Spleen (tissue), 11 donors: ENCODE data around the gene IFT80. TPM values are rescaled to one million over a fixed set of nuclear protein-coding genes. Genes with fewer than 3 reads are reported as not detected.

Source experiments
- DNase-seq: peaks from one replicate; pipeline ENCODE4 v3.0.0-alpha.2; 2020
- H3K27ac ChIP-seq, 8 donors: fragments of 200-600 bp; sonication (generic) in 7 of 8; 1 replicate in 4 of 8; 2 replicates in 4 of 8; pipeline versions ENCODE4 v1.5.0 to v1.8.0; 2016 to 2021; ENCODE audit warnings: inconsistent platforms in 4 of 8, mild to moderate bottlenecking in 4 of 8, moderate library complexity in 1 of 8
- H3K27me3 ChIP-seq, 7 donors: fragments of 200-600 bp; sonication (generic) in 6 of 7; replicated peaks in 1 of 7; 1 replicate in 4 of 7; 2 replicates in 3 of 7; pipeline versions ENCODE4 v1.5.0 to v1.8.0; 2016 to 2021; ENCODE audit warnings: inconsistent platforms in 3 of 7, mild to moderate bottlenecking in 1 of 7
- H3K36me3 ChIP-seq, 6 donors: fragments of 200-600 bp; sonication (generic) in 5 of 6; 1 replicate in 4 of 6; 2 replicates in 2 of 6; pipeline versions ENCODE4 v1.5.0 to v1.8.0; 2016 to 2021; ENCODE audit warnings: inconsistent platforms in 2 of 6
- H3K4me1 ChIP-seq, 6 donors: fragments of 200-600 bp; sonication (generic) in 5 of 6; 1 replicate in 3 of 6; 2 replicates in 3 of 6; pipeline versions ENCODE4 v1.5.0 to v1.8.0; 2016 to 2021; ENCODE audit warnings: inconsistent platforms in 3 of 6
- H3K4me3 ChIP-seq, 8 donors: fragments of 200-600 bp; sonication (generic) in 7 of 8; 1 replicate in 4 of 8; 2 replicates in 4 of 8; pipeline versions ENCODE4 v1.5.0 to v1.8.0; 2016 to 2021; ENCODE audit warnings: inconsistent platforms in 4 of 8, mild to moderate bottlenecking in 4 of 8, moderate library complexity in 2 of 8
- H3K9me3 ChIP-seq, 8 donors: fragments of 200-600 bp; sonication (generic) in 7 of 8; 1 replicate in 4 of 8; 2 replicates in 4 of 8; pipeline versions ENCODE4 v1.5.0 to v1.8.0; 2016 to 2021; ENCODE audit warnings: inconsistent platforms in 4 of 8
- POLR2A ChIP-seq, 3 donors: fragments of 450-650 bp; IDR thresholded peaks; one replicate each; pipeline ENCODE4 v1.5.1; 2017; ENCODE audit warnings: antibody characterized with exemption in 3 of 3, mild to moderate bottlenecking in 1 of 3
- POLR2AphosphoS5 ChIP-seq, 3 donors: sonication (generic); formaldehyde crosslinking; IDR thresholded peaks; one replicate each; pipeline ENCODE4 v1.5.1; 2017; ENCODE audit warnings: antibody characterized with exemption in 3 of 3
- WGBS, 5 donors: extraction: QIAGEN DNeasy Blood & Tissue Kit in 3 of 5; methylation state at CpG; one replicate each; pipeline versions ENCODE4 v1.1.5 to v1.1.7; 2013 to 2018; 5-methylcytosine and 5-hydroxymethylcytosine counted together
- intact Hi-C: fragments of 100-400 bp; cut with DNase I; formaldehyde crosslinking; loops from one replicate; pipeline ENCODE4 v1.15.0; 2023; ENCODE audit warnings: low total_unique reads
- polyA plus RNA-seq, 3 donors: library from polyadenylated mRNA; stranded (reverse); fragments of 200-250 nt; gene quantifications; one replicate each; pipeline ENCODE4 v1.2.1, GENCODE V29; 2013
- total RNA-seq, 7 donors: library from RNA; depleted of rRNA in 3 of 7; stranded (reverse); fragments of >200 nt in 3 of 7; fragmentation: NEBNext Ultra II Directional in 4 of 7; extraction: Animal tissue kit (Norgen Biotek cat#: 25700) in 4 of 7; gene quantifications; one replicate each; pipeline versions ENCODE4 v1.1.0 to v1.2.1, GENCODE V29; 2016 to 2021
- TF ChIP-seq, protein P1 (sequence below), 11 experiments: fragments of 200-600 bp in 7 of 11; fragments of 450-650 bp in 4 of 11; sonication (generic) in 4 of 11; IDR thresholded peaks in 8 of 11; conservative IDR thresholded peaks in 3 of 11; 1 replicate in 7 of 11; 2 replicates in 4 of 11; pipeline versions ENCODE4 v1.4.0 to v1.8.0; 2016 to 2021; ENCODE audit warnings: antibody characterized with exemption in 11 of 11, inconsistent platforms in 4 of 11, mild to moderate bottlenecking in 1 of 11
- donor health status: healthy with polysubstance abuse.
- donor health status: DM: no; HTN: no; CAD: no; lungs with moderate emphysema.
- donor health status: DM: no; HTN: no; CAD: no.
- donor health status: Bipolar disorder and iron deficiency.
- donor health status: healthy.
- donor health status: DM: no; HTN: no; CAD: no.
- donor health status: DM: yes; HTN: yes; CAD: no.

Gene IFT80
- total and polyA plus RNA-seq, 10 donors = 15.3 to 44.0 (median 21.5) TPM

DNA sequence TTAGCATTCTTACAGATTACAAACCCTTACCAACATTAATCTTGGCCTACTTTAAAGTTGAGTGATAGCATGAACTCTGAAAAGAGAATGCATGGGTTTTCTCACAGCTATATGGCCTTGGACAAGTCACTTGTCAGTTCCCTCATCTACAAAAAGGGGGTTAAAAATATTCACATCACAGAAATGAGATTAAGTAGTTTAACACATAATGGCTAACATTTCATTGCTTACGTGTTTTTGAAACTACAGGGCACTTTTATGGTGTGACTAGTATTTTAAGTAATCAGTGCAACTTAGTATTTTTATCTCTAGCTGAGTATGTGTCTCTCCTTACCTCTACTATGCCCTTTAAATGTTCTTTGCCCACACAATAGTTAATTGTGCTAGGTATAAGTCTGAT lies 36.7 kb upstream of the IFT80 start:
- H3K4me1 ChIP-seq = peaks cover 0 to 6% (median 0%) of the 10 kb centered on the region in 6 donors
- no peaks in the 10 kb centered on the region for H3K9me3 ChIP-seq
- 80 to 96% (median 85%) methylated on average over 1 of the region's 1 CpG for WGBS, 5 donors
- TF ChIP-seq POLR2A (IDR thresholded peaks at IDR 0.05) (no peak), POLR2AphosphoS5 (IDR thresholded peaks at IDR 0.05) (no peak)
- TF ChIP-seq, protein P1, sequence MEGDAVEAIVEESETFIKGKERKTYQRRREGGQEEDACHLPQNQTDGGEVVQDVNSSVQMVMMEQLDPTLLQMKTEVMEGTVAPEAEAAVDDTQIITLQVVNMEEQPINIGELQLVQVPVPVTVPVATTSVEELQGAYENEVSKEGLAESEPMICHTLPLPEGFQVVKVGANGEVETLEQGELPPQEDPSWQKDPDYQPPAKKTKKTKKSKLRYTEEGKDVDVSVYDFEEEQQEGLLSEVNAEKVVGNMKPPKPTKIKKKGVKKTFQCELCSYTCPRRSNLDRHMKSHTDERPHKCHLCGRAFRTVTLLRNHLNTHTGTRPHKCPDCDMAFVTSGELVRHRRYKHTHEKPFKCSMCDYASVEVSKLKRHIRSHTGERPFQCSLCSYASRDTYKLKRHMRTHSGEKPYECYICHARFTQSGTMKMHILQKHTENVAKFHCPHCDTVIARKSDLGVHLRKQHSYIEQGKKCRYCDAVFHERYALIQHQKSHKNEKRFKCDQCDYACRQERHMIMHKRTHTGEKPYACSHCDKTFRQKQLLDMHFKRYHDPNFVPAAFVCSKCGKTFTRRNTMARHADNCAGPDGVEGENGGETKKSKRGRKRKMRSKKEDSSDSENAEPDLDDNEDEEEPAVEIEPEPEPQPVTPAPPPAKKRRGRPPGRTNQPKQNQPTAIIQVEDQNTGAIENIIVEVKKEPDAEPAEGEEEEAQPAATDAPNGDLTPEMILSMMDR (IDR thresholded peaks at IDR 0.05 in 8 of 11, conservative IDR thresholded peaks at IDR 0.05 in 3 of 11) = no peak
- H3K4me3 ChIP-seq = no peak overlapping the region
- intact Hi-C loops = no loop called here
- DNase-seq = no peak
- H3K27me3 ChIP-seq = no peaks in the 10 kb centered on the region
- H3K36me3 ChIP-seq = peaks cover 0 to 97% (median 45%) of the 10 kb centered on the region in 6 donors
- H3K27ac ChIP-seq = no peak overlapping the region

DNA sequence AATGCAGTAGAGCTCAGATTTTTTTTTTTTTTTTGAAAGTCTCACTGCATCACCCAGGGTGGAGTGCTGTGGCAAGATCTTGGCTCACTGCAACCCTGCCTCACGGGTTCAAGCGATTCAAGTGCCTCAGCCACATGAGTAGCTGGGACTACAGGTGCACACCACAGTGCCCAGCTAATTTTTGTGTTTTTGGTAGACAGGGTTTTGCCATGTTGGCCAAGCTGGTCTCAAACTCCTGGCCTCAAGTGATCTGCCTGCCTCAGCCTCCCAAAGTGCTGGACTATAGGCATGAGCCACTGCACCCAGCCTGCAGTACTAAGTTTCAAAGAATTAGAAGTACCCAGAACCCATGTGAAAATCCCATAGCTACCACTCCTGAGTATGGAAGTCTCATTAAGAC lies 36.1 kb upstream of the IFT80 start:
- no peak for DNase-seq
- Histone ChIP-seq H3K36me3 (peaks cover 0 to 98% (median 50%) of the 10 kb centered on the region in 6 donors), H3K9me3 (no peaks in the 10 kb centered on the region), H3K27me3 (no peaks in the 10 kb centered on the region), H3K4me1 (peaks cover 0 to 6% (median 0%) of the 10 kb centered on the region in 6 donors), H3K27ac (no peak overlapping the region), H3K4me3 (no peak overlapping the region)
- no peak for TF ChIP-seq POLR2AphosphoS5 (IDR thresholded peaks at IDR 0.05)
- TF ChIP-seq, protein P1 (IDR thresholded peaks at IDR 0.05 in 8 of 11, conservative IDR thresholded peaks at IDR 0.05 in 3 of 11) = no peak
- intact Hi-C loops = no loop called here
- 91 to 95% (median 94%) methylated on average over 2 of the region's 2 CpGs for WGBS, 5 donors

DNA sequence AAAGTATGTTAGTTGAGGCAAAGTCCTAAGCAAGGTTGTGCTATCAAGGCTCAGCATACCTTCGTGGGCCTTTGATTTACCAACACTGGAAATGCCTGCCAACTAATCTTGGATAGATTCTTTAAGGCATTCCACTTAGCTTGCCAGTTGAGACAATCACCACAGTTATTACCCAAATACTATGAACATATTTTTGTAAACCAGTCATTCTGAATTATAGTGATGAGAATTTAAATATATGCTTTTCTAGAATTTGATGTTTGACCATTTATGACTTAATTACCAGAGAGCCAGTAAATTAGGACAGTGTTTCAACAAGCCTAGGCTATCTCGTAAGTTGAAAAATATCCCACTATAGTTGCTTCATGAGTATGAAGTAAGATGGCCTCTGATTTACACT lies 35.0 kb upstream of the IFT80 start:
- intact Hi-C loops = no loop called here
- Histone ChIP-seq H3K27ac (no peak overlapping the region), H3K4me3 (no peak overlapping the region), H3K27me3 (no peaks in the 10 kb centered on the region), H3K36me3 (peaks cover 0 to 100% (median 53%) of the 10 kb centered on the region in 6 donors), H3K4me1 (peaks cover 0 to 6% (median 0%) of the 10 kb centered on the region in 6 donors), H3K9me3 (no peaks in the 10 kb centered on the region)
- WGBS, 5 donors = 75 to 95% (median 86%) methylated on average over 2 of the region's 2 CpGs
- TF ChIP-seq, protein P1 (IDR thresholded peaks at IDR 0.05 in 8 of 11, conservative IDR thresholded peaks at IDR 0.05 in 3 of 11) = no peak
- TF ChIP-seq POLR2AphosphoS5 (IDR thresholded peaks at IDR 0.05) = no peak
- TF ChIP-seq POLR2A (IDR thresholded peaks at IDR 0.05) = no peak
- DNase-seq = no peak

DNA sequence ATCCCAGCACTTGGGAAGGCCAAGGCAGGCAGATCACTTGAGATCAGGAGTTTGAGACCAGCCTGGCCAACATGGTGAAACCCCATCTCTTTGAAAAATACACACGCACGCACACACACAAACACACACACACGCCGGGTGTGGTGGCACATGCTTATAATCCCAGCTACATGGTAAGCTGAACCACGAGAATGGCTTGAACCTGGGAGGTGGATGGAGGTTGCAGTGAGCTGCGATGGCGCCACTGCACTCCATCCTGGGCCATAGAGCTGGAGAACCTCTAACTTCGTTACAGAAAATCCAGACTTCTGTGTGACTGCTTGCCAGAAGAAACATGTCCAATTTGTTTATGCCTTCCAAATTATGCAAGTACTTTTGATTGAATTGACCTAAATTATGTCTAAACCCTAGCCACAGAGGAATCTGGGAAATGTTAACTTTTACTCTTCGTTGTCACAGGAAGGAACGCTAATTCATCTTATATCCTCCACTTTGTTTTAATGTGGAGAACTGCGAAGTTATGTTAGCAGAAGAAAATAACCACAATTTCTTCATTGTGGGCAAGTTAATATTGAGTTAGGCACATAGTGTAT lies 28.9 kb upstream of the IFT80 start:
- Histone ChIP-seq H3K36me3 (peaks cover 0 to 100% (median 72%) of the 10 kb centered on the region in 6 donors), H3K27me3 (no peaks in the 10 kb centered on the region), H3K27ac (no peak overlapping the region), H3K4me3 (no peak overlapping the region), H3K4me1 (no peaks in the 10 kb centered on the region), H3K9me3 (no peaks in the 10 kb centered on the region)
- TF ChIP-seq POLR2A (IDR thresholded peaks at IDR 0.05) = no peak
- TF ChIP-seq, protein P1 (IDR thresholded peaks at IDR 0.05 in 8 of 11, conservative IDR thresholded peaks at IDR 0.05 in 3 of 11) = no peak
- no peak for TF ChIP-seq POLR2AphosphoS5 (IDR thresholded peaks at IDR 0.05)
- 86 to 91% (median 89%) methylated on average over 11 of the region's 11 CpGs for WGBS, 5 donors
- DNase-seq = no peak
- intact Hi-C loops = no loop called here
